LNCaP clone FGC (cell line): ENCODE measurements around the gene KRTAP5-8.
"Not testable (repeated sequence)": the region's sequence is repeated elsewhere in the genome, so short reads cannot be mapped to it uniquely, and the experiment has no call there.

Source experiments
- DNase-seq: peaks from one replicate; pipeline ENCODE4 v3.0.0-alpha.2; 2011; ENCODE audit warnings: low read depth
- H3K4me3 ChIP-seq: 2 replicates; pipeline ENCODE4 v1.5.1; 2011; ENCODE audit warnings: mild to moderate bottlenecking, low read depth, low read length, control low read depth
- TF ChIP-seq, protein P1 (sequence below): IDR thresholded peaks from 2 replicates; pipeline ENCODE4 v1.5.1; 2012; ENCODE audit warnings: mild to moderate bottlenecking; ENCODE audit not compliant: control insufficient read depth, insufficient read depth; ENCODE audit errors: extremely low read depth

Gene KRTAP5-8

DNA sequence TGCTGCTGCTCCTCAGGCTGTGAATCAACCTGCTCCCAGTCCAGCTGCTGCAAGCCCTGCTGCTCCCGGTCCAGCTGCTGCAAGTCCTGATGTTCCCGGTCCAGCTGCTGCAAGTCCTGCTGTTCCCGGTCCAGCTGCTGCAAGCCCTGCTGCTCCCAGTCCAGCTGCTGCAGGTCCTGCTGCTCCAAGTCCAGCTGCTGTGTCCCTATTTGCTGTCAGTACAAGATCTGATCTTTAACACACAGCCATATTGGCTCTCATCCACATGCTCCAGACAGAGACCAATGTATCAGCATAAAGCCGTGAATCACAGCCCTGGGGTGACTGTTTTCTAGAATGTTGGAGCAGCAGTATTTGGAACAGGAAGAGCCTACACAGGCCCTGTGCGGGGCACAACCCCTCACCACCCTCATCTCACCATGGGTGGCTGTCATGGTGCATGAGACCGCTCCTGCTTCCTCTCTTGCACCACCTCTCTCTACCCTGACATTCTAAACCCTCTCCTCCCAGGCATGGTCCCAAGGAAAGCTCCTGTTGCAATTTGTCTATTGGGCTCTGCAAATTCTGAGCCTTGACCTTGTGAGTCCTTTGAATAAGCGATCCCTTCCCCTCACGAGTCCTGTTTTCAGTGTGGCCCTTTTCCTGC is 31.0 kb downstream of the KRTAP5-8 start:
- TF ChIP-seq, protein P1, sequence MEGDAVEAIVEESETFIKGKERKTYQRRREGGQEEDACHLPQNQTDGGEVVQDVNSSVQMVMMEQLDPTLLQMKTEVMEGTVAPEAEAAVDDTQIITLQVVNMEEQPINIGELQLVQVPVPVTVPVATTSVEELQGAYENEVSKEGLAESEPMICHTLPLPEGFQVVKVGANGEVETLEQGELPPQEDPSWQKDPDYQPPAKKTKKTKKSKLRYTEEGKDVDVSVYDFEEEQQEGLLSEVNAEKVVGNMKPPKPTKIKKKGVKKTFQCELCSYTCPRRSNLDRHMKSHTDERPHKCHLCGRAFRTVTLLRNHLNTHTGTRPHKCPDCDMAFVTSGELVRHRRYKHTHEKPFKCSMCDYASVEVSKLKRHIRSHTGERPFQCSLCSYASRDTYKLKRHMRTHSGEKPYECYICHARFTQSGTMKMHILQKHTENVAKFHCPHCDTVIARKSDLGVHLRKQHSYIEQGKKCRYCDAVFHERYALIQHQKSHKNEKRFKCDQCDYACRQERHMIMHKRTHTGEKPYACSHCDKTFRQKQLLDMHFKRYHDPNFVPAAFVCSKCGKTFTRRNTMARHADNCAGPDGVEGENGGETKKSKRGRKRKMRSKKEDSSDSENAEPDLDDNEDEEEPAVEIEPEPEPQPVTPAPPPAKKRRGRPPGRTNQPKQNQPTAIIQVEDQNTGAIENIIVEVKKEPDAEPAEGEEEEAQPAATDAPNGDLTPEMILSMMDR: no peak
- no peak overlapping the region for H3K4me3 ChIP-seq
- peak; percentile 22 for DNase-seq

DNA sequence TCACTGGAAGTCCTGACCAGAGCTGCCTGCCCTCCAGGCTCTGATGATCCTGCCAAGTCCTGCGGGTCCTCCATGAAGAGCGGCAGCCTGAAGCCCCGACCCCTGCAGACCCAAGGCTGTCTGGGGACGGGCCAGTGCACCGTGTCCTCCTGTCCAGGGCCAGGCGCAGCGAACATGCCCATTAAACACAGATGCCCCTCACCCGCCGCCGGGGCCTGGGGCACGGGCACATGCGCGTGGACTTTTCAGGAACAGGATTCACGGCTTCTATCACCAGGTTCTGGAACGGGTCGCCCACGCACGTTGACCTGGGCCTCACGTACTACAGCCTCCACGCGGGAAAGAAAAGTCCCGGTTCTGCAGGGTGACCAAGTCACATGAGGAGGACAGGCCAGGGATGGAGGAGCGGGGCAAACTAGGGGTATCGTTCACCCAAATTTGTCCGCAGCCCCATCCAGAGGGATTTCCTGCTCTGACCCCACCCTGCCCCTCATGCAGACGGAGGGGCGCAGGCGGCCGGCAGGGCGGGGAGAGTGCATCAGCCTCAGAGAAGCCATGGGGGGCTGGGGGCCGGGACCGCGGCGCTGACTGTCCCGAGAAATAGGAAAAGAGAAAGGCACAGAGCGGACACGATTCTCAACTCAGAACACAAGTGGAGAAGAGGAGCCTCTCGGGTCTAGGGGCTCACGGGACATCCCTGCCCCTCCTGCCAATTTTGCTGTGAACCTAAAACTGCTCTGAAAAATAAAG is 33.5 kb downstream of the KRTAP5-8 start:
- not testable (repeated sequence) for H3K4me3 ChIP-seq, DNase-seq

DNA sequence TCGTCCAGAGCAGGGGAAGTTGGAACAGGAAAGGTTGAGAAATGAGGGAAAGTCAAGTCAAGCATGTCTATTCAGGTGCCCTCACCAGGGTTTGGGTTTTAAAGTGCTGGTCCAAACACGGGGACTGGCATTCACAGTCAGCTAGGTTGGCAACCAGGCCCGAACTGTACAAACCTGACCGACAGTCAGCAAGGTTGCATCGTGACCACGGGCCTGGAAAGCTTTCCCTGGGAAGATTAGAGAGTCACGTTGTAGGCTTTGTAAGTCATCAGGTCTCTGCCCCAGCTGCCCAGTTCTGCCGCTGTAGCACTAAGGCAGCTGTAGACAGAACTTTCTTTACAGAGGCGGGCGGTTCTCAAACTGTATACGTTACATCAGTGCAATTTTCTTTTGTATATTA is 35.0 kb downstream of the KRTAP5-8 start:
- TF ChIP-seq, protein P1: no peak
- no peak for DNase-seq
- H3K4me3 ChIP-seq: no peak overlapping the region

DNA sequence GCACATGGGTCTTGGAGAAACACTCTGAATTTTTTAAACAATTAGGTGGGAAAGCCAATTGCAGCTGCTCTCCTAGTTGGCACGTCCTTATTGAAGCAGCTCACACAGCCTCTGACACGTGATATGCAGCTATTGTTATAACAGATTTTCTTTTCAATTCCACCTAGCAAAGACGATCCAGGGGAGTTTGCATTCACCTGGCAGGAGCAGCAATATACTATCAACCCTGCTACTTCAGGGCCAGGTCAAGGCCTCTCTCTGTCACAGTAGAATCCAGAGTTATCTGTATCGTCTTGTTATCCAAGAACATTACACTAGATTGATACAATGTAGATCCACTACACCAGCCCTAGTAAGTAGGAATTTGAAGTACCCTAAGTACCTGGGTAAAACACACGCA is 36.6 kb downstream of the KRTAP5-8 start:
- no peak for DNase-seq
- TF ChIP-seq, protein P1: no peak

DNA sequence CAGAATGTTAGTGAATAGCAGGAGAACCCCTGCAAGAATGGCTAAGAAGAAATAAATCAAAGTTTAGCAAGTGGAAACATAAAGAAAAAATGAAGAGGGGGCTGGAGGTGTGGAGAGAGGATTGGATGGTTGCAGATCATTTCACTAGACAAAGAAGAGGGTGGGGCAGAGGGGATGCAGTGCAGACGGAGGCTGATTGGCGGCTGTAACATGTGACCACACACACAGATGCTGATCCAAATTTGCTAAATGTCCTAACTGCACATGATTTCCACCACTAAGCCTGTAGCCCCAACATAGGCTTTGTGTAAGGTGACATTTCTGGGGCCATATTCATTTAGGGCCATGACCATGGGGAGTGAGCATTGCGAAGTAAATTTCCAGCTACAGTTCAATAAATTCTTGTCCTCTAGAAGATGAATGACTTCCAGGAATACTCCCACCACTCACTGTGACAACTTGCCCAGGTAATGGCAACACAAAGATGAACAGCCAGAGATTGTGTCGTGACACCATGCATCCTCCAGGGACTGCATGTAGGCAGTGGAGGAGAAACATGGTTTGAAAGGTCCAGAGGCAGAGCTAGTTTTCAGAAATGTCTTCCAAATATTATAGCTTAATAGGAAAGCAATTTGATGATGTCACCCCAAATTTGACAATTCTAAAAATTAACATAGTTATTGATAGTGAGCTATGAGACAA is 38.0 kb downstream of the KRTAP5-8 start:
- TF ChIP-seq, protein P1: no peak
- DNase-seq: no peak

More for the DNA sequence above, 36.6 kb downstream of the KRTAP5-8 start:
- H3K4me3 ChIP-seq: no peak overlapping the region

DNA sequence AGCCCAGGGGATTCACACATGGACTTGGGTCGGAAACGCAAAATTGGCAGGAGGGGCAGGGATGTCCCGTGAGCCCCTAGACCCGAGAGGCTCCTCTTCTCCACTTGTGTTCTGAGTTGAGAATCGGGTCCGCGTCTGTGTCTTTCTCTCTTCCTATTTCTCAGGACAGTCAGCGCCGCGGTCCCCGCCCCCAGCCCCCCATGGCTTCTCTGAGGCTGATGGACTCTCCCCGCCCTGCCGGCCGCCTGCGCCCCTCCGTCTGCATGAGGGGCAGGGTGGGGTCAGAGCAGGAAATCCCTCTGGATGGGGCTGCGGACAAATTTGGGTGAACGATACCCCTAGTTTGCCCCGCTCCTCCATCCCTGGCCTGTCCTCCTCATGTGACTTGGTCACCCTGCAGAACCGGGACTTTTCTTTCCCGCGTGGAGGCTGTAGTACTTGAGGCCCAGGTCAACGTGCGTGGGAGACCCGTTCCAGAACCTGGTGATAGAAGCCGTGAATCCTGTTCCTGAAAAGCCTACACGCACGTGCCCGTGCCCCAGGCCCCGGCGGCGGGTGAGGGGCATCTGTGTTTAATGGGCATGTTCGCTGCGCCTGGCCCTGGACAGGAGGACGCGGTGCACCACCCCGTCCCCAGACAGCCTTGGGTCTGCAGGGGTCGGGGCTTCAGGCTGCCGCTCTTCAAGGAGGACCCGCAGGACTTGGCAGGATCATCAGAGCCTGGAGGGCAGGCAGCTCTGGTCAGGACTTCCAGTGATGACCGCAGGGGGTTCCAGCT is 39.1 kb downstream of the KRTAP5-8 start:
- not testable (repeated sequence) for DNase-seq, H3K4me3 ChIP-seq

More for the DNA sequence above, 38.0 kb downstream of the KRTAP5-8 start:
- no peak overlapping the region for H3K4me3 ChIP-seq

DNA sequence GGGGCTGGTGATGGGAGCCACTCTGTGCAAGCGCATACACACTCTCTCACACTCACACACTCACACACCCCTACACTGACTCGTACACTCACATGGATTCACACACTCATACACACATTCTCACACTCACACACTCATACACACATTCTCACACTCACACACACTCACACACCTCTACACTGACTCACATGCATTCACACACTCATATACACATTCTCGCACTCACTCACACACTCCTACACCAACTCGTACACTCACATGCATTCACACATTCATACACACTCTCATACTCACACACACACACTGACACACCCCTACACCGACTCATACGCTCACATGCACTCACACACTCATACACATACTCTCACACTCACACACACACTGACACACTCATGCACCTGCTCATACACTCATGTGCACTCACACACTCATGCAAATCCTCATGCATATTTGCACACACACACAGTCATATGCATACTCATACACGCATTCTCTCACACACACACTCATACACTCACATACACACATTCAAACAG is 39.7 kb downstream of the KRTAP5-8 start:
- no peak for DNase-seq
- H3K4me3 ChIP-seq: no peak overlapping the region
- TF ChIP-seq, protein P1: no peak

DNA sequence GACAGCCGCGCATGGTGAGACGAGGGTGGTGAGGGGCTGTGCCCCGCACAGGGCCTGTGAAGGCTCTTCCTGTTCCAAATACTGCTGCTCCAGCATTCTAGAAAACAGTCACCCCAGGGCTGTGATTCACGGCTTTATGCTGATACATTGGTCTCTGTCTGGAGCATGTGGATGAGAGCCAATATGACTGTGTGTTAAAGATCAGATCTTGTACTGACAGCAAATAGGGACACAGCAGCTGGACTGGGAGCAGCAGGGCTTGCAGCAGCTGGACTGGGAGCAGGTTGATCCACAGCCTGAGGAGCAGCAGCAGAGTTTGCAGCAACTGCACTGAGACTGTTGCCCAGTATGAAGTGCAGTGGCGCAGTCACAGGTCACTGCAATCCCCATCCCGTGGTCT is 41.7 kb downstream of the KRTAP5-8 start:
- DNase-seq, H3K4me3 ChIP-seq: not testable (repeated sequence)
